Measurements from ENCODE around the gene CHMP1B.

GRCh38 chr18:11866764-11867163, 15.6 kb downstream of the CHMP1B start:
- TF ChIP-seq POLR2AphosphoS5 (IDR thresholded peaks at IDR 0.05; ENCODE audit: borderline replicate concordance, low read depth, low read length) (no peak), EZH2 (IDR thresholded peaks at IDR 0.05) (no peak), FOXP2 (optimal IDR thresholded peaks at IDR 0.05; ENCODE audit: control extremely low read depth, extremely low read length, insufficient read depth) (no peak)

All from SK-N-MC (cell line).